NCI-H1694 (cell line): ENCODE measurements around the gene OLIG3.
A peak's percentile ranks its signal among the peaks of the same experiment; 100 is the strongest.

ENCODE experiments used
- DNase-seq: peaks from one replicate; lab custom pipeline; 2025; lab: John Stamatoyannopoulos, UW

OLIG3 gene

DNA sequence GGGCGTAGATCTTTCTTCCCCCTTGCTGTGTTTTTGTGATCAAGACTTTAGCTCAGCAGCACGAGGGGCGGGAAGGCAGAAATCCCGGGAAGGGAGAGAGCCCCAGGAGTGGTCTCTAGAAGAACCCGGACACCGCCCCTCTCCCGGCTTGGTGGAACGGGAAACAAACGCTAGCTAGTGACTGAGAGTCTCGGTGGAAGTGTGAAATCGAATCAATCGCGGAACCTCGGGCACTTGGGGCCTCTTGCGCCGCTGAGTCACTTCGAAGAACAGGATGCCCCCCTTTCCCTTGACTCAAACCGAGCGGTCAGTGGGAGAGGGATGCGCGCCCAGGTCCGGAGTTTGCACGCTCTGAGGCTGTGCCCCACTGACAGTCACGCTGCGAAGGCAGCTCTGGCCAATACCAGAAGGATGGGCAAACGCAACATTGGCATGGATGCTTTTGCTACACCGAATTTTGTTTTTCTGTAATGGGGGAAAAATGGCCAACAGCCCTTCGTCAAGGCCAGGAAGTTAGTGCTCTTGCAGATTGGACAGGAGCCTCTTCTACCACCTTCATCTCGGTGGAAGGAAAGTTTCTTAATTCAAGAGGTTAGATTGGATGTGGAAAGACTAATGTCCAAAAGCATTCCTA lies 1.6 kb upstream of the OLIG3 start:
- no peak for DNase-seq

DNA sequence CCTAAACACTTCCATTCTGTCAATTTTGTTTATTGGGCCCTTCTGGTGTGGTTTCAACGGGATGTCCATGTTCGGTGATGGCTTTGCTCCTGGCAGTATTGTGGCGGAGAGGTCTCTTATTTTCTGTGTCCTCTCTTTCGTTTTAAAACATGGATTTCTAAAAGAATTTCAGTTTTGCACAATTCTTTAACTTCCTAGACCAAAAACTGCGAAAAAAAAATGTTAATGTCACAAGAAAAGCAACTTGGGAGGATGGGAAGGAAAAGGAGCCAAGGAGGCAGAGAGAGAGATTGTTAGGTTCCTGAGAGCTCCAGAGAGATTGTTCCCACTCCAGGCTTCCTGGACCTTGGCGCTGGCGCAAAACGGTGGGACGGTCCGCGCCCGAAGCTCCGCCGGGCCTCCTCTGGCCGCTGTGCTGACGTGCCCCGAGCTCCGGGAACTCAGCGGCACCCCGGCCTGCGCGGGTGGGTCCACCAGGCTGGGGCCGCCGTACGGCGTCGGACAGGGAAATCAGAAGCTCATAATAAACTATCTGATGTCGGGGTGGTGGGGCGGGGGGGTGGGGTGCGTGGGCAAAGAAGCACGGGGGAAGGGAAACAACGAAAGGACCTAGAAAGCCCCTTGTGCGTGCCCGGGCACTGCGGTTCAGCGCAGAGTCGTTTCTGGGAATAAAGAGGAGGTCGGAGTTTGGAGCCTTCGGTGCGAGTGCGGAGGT lies 951 bp upstream of the OLIG3 start:
- DNase-seq = no peak

DNA sequence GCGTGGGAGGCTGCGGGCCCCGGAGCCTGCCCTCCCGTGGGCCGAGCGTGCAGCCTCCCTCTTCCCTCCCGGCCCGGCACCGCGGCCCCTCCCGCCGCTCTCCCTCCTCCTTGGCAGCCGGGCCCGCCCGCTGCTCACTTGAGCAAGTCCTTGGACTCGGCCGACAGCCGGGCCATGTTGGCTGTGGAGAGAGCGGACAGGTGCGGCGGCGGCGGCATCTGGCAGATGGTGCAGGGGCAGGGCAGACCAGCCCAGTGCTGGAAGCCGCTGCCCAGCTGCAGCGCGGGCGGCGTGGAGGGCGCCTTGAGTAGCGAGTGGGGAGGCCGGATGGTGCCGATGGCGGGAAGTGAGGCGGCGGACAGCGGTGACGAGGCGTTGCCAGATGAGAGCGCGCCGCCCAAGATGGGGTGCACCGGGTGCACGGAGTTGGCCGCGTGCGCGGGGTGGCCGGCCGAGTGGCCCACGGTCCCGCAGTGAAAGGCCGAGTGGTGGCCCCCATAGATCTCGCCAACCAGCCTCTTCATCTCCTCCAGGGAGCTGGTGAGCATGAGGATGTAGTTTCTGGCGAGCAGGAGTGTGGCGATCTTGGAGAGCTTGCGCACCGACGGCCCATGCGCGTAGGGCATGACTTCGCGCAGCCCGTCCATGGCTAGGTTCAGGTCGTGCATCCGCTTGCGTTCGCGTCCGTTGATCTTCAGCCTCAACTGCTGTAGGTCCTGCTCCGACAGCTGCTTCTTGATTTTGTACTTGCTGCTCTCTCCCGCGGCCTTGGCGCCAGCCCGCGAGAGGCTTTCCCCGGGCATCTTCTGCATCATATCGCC lies 766 bp downstream of the OLIG3 start:
- DNase-seq = no peak

DNA sequence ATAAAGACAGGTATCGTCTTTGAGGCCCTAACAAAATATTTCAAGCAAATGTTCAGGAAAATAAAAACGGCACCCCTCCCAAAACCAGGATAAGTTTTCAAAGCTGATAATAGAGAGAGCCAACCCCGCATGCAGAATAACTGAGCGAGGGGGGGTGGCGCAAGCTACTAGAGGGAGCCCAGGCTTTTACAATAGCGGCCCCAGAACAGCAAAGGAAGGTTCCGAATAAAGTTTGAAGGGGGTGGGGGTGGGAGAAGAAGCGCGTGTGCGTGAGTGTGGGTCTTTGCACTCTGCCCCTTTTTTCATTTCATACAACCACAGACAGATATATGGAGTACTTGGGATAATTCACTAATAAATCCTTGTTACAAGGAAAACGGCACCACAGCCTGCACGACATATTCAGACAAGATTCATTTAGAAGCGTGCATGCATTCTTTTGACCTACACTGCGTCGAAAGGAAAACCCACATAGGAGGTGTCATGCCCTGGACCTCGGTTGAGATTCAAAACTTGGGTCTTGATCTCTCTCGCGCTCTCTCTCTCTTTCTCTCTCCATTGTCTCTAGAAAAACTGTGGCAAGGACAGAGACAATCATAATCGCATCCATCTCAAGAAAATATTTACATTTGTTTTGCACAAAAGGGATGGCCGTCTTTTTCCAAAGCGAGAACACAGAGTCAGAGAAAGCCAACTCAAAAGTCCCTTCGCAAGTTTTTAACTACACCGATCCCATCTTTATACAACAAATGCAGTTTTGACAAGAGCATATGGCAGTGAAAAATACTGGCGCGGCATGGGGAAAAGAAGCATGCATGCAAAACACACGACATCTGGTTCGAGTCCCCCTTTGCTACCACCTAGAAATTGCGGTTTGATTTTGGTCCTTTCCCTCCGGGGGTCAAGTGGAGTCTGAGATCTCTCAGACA lies 1.6 kb downstream of the OLIG3 start:
- DNase-seq = no peak

DNA sequence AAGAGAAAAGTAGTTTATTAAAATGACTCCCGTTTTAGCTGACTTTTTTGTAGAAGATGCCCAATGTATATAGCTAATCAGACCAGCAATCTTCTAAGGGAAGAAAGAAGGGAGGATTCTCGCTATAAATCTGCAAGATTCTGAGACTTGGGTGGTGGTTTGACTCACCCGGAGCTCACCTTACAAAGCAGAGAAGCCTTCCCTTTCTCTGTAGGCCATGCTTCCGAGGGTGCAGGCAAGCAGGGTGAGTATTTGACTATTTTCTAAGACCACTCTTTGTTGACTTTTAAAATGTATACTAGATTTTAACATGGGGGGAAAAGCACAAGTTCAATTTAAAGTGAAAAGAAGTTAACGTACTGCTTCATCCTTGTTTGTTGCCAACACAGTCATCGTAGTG lies 2.7 kb downstream of the OLIG3 start:
- no peak for DNase-seq

DNA sequence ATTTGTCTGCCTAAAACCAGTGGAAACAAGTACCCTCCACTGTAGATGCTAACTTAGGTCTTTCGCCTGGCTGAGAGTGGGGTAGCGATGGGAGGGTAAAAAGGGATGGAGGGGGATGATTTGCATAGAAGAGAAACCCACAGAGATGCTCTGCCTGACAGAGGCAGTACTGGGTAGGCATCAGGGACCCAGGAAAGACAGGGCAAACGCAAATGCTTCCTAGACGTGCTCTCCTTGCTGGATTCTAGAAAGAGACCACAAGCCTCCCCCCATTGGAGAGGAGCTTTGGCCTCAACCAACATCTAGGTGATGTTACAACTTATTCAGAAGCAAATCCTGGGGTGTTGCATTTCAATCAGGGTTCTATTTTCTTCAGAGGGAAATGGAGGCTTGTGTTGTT lies 3.2 kb downstream of the OLIG3 start:
- DNase-seq = no peak

DNA sequence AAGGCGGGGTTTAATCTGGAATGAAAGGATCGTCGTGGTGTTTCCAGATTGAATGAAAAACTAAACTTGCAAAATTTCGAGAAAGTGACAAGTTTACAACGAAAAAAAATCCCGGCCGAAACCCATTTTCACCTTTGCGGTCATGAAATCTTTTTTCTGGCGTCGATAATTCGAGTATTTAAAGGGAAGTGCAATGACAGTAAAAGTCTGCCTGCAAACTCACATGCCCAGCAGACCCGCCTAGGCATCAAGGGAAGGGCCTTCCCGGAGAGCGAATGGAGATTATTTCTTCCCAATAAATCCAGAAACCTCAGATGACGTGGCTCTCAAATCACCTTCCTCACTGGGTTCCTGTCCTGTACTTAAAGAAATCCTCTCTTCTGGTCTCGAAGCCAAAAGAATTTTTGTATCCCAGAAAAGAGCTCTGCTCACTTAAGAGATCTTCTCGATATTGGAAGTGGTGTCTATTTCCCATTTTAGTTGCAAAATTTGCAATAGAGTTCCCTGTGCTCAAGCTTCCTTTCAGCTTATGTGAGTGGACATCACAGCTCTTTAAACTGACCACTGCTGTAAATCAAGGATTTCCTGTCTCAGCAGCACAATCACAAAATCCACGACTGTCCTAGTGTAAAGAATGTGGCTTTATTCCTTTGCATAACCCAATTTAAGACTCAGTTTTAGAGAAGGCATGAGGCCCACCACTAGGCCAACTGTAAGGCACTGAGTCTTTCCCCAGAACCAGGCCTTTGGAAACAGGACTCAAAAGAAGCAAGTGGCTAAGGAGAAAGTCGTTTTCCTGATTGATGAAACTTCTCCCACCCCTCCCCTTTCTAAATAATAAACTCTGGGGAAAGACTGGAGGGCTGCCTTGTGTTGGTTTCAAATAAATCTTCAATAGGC lies 3.9 kb downstream of the OLIG3 start:
- DNase-seq = no peak

DNA sequence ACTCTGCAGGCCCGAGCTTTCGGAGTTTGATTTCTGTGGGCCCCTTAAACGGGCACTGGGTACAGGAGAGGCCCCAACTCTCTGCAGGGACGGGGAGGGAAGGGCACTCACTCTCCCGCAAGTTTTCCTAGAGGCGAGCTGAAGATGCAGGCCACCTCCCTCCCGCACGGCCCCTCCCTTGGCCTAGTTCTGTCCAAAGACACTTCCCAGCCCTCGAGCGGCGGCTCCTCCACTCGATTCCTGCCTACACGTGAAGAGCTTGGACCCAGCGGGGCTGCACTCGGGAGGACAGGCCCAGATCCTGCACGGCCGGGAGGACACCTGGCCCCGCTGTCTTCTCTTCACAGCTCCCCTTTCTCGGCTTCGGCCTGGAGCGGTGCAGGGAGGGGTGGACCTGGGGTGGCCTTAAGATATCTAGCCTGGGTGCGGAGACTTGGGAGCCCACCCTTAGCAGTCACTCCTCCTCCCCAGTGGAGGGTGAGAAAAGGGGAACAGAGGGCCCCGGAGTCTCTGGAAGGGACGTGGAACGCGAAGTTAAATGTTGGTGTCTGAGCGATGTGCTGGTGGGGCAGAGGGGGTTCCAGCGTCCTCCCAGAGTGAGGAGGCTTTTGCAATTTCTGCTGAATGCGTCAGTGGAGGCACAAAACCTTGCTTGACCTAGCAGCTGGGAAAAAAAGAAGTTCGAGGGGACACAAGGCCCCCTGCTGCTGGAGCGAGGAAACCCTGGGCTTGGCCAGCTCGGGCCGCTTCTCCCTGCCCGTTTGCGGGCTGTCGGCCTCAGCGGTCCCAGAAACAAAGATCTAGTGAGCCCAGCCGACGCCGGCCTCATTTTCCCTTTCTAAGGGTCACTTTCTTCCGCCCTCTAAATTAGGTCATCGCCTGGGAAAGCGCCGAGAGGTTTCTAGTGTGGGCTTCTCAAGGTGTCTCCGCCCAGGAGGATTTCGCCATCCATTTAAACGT lies 4.9 kb downstream of the OLIG3 start:
- no peak for DNase-seq

DNA sequence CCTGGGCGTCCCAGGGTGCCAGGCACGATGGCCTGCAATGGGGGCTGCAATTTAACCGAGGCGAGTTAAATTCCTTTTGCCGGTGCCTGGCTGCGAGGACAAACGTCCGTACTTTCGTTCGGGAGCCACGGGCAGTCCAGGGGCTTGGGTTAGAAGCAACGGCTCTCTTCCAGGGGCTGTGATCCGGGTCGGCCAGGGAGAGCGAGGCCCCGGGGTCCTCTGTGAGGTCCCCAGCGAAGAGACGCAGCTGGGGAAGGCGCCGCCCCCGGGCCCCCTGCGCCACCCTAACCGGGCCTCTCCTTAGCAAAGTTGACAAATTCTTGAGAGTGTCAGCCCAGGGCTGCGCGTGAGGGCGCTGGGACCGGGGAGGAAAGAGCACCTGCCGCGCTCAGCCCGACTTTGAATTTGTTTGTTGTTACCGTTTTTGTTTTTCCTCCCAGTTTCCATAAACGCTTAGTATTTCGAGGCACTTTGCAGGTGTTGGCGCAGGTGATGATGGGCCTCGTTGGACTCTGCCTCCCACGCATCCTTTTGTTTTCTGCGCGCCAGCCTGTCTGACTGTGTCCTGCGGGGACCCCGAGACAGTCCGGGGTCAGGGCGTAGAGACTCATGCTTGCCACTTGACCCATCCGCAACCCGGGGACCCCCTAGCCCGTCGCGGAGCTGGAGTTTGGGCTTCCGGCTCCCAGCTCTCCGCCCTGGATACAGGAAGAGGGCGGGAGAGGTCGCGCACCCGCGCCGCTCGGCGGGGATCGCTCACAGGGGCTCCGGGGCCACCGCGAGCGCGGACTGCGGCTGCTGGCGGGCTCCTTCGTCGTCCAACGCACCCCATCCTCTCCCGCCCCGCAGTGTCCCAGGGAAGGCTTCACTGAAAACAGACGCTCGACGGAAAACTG lies 5.8 kb downstream of the OLIG3 start:
- no peak for DNase-seq

DNA sequence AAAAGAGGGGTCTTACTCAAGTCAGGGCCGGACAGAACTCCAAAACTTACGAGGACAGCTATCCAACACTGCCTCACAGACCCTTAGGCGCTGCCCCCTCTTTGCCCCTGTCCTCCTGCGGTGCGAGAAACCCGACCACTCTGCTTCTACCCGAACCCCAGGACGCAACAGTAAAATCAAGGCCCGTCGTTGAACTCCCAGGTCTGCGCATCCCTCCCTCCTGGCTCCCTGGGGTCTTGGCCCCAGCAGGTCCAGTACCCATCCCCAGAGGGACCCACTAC lies 6.4 kb downstream of the OLIG3 start:
- DNase-seq = no peak

DNA sequence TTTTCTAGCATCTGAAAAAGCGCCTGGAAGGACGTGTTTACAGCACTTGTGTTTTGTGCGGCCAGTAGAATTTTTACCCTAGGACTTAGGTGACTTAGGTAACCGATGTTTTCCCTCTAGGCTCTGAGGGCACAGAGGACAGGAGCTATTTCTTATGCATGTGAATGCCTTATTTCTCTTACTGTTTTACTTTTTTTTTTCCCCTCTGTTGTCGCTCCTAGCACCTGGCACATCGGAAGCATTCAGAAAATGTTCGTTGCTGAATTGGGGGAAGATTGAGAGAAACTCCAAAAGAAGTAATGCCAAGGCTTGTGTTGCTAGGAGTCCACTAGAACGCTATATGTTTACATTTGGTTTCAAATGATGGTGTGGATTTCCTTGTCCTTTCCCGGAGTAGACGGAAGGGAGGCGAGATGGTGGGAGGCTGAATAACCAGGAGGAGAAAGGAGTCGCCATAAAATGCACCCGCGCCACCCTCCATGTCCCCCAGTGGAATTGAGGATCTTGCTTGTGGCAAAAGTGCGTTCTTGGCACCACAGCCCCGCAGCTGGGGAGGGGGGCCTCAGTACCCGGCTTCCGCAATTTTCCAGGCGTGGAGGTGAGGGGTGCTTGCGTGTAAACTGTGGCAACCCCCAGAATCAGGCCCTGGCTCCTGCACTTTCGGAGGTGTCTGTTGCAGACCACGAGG lies 6.9 kb downstream of the OLIG3 start:
- DNase-seq = no peak

DNA sequence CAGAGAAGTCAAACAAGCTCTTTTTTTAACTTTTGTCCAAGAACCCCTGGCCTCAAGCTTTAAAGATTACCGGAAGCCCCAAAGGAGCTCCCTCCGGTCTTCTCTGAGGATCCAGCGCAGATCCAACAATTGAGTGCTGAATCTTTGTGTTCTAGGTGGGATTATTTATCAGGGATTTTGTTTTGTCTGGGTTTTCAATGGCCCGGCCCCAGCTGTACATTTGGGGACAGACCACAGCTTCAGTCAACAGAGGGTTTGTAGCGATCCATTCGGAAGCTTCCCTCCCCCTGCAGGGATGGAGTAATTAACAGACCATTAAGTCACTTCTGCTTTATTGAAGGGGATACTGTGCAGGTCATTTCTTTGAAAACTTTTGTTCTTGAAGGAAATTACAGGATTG lies 7.8 kb downstream of the OLIG3 start:
- no peak for DNase-seq

DNA sequence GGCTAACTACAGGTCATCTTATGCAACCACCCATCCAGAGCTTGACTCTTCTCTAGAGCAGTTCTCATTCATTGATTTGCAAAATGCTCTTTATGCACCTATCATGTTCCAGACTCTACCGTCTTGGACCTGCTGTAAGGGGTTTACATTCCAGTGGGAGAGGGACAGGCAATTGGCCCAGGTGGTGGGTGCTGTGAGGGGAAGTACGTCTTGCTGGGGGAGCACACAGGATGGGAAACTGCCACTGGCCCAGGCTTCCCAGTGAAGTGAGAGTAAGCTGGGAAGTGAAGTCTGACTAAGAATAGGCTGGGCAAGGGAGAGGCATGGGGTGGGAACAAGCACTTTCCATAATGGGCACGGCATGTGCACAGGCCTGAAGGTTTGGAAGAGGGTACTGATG lies 13.8 kb downstream of the OLIG3 start:
- no peak for DNase-seq

DNA sequence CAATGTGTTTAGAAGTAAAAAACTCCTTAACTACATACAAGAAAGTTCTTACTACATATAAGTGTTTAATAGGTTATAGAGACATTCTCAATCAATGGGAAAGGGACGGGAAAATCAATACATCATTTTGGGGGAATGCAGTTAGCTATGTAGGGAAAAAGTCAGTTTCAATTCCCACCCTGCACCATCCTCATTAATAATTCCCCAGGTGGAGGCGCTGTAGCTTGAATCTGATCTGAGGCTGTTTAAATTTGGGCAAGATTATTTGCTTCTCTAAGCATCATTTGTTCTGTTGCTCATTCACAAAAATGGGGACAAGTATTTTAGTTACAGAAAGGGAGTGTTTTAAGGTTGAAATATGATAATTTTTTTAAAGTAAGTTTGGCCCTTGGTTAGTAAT lies 19.1 kb downstream of the OLIG3 start:
- DNase-seq = no peak

DNA sequence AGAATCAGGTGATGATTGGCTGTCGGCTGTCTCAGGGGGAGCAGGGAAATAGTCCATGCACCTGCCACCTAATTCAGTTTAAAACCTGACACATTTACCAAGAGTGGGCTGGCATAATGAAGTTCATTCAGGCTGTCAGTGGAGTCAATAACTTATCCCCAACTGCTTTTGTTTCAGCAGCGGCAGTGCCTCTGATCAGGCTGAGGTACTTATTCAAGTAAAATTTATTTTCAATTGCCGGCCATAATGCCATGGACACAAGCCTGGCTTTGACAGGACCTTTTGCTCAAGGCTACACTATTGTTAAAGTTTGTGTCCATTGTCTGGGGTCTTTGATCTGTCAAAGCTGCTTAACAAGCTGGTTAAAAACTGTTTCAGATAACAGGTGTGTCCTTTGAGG lies 20.6 kb downstream of the OLIG3 start:
- DNase-seq = no peak

DNA sequence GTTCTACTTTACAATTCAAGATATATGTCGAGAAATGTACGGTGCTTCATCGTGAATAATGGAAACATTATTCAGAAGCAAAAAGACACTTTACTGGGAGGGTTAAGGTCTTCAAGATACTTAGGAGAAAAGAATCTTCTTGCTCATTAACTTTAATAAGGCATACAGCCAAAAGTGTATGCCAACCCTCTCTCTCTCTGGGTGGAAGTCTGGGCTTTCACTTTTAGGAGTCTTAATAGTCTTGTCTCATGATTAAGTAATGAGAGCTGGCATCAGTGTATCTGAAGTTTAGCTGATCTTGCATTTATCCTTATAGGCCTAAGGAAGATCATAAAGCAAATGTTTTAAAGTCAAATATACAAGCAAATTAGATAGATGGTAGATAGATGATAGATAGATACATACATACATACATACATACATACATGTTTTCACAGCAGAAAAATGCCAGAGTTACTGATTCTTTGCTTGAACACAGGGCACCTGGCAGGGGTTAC lies 21.5 kb downstream of the OLIG3 start:
- no peak for DNase-seq

DNA sequence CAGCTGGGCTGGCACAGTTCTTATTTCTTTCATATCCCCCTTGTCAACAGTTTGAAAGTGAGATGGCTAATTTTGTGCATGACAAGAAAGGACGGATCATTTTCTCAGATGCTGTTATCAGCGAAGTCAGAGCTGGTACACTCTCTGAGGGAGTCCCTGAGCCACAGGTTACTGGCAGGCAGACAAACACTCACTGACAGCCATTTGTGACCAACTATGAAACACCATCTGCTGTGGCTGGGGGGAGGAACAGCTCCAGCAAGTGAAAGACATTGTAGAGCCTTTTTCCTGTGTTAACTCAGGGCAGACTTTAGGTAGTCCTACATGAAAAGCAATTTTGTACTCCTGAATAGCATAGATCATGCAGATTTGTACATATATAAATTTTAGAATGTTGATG lies 22.2 kb downstream of the OLIG3 start:
- peak; percentile 73 for DNase-seq

DNA sequence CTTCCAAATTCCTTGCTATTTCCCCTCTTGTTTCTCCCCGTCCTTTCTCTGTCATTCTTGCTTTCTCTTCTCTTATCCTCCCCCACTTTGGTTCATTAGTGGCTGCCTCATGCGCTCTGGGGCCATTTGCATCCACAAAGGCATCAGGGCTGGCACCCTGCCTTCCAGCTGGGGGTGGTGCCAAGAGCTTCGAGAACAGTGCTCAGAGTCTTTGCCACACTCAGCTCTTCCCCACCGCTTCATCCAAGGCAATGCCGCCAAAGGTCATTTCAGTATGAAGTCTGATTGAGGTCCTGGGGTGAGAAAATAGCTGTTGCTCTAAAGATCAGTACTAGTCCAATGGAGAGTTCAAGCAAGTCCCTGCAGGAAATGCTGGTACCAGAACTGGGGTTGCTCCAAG lies 22.7 kb downstream of the OLIG3 start:
- DNase-seq = peak; percentile 21
